Panc1 (cell line): ENCODE data around the gene PLSCR3. TPM values are rescaled to one million over a fixed set of nuclear protein-coding genes. Genes with fewer than 3 reads are reported as not detected.

Experiments used
- ATAC-seq: fragments of 200-7000 bp; cut with Tn5 transposase; 2 replicates; pipeline ENCODE4 v1.9.1; 2020; ENCODE audit warnings: mild to moderate bottlenecking, moderate library complexity
- BruUV-seq: library from RNA; stranded (reverse); fragments of 400-500 nt; replicated peaks from 2 replicates; lab custom pipeline; 2021; lab: Mats Ljungman, UMichigan
- CTCF ChIA-PET: fragments of 300-600 bp; sonication (Branson Sonifier 250); formaldehyde crosslinking; loops from one replicate; lab custom pipeline; 2022; ENCODE audit warnings: antibody characterized with exemption; lab: Charles Lee
- POLR2A ChIA-PET: fragments of 300-600 bp; sonication (Branson Sonifier 250); formaldehyde crosslinking; loops from one replicate; lab custom pipeline; 2022; ENCODE audit warnings: antibody characterized with exemption; lab: Charles Lee
- DNase-seq: peaks from one replicate; pipeline ENCODE4 v3.0.0-alpha.2; 2010; ENCODE audit warnings: low read depth, low spot score
- H3K27ac ChIP-seq: 2 replicates; pipeline ENCODE4 v1.5.1; 2011; ENCODE audit warnings: mild to moderate bottlenecking, low read length, inconsistent platforms
- H3K27me3 ChIP-seq: fragments of 200-500 bp; sonication (Bioruptor generic); 2 replicates; pipeline ENCODE4 v1.6.0; 2014; ENCODE audit warnings: low read length, inconsistent platforms; ENCODE audit not compliant: control insufficient read depth, insufficient read depth
- H3K36me3 ChIP-seq: fragments of 200-500 bp; sonication (Bioruptor generic); 2 replicates; pipeline ENCODE4 v1.5.1; 2014; ENCODE audit warnings: inconsistent platforms, mild to moderate bottlenecking, low read length, moderate library complexity; ENCODE audit not compliant: control insufficient read depth, insufficient read depth
- H3K4me1 ChIP-seq: 2 replicates; pipeline ENCODE4 v1.5.1; 2011; ENCODE audit warnings: inconsistent platforms, mild to moderate bottlenecking, low read length, moderate library complexity; ENCODE audit not compliant: control insufficient read depth, insufficient read depth
- H3K4me3 ChIP-seq, 2 experiments: 2 replicates each; pipeline ENCODE4 v1.5.1; 2011 to 2012; ENCODE audit warnings: low read depth in 2 of 2, low read length in 2 of 2, mild to moderate bottlenecking in 2 of 2, inconsistent platforms in 1 of 2, moderate library complexity in 1 of 2
- H3K9me3 ChIP-seq: fragments of 200-500 bp; sonication (Bioruptor generic); 2 replicates; pipeline ENCODE4 v1.5.1; 2014; ENCODE audit warnings: low read depth, mild to moderate bottlenecking, inconsistent platforms, low read length, moderate library complexity; ENCODE audit not compliant: control insufficient read depth, insufficient read depth
- CTCF ChIP-seq: fragments of 450-650 bp; IDR thresholded peaks from 2 replicates; pipeline ENCODE4 v1.5.1; 2017; ENCODE audit warnings: mild to moderate bottlenecking
- POLR2AphosphoS5 ChIP-seq: IDR thresholded peaks from 2 replicates; pipeline ENCODE4 v1.6.1; 2012; ENCODE audit warnings: mild to moderate bottlenecking, low read depth, low read length, moderate library complexity
- SIN3A ChIP-seq: IDR thresholded peaks from 2 replicates; pipeline ENCODE4 v1.6.1; 2012; ENCODE audit warnings: low read depth, mild to moderate bottlenecking, low read length, moderate library complexity, borderline replicate concordance; ENCODE audit not compliant: insufficient read depth
- TCF7L2 ChIP-seq: IDR thresholded peaks from 2 replicates; pipeline ENCODE4 v1.6.1; 2011; ENCODE audit warnings: mild to moderate bottlenecking, low read depth, low read length, inconsistent platforms
- in situ Hi-C: cut with HindIII; loops from 2 replicates; pipeline ENCODE4 v1.10.0; 2016; ENCODE audit warnings: low sequenced_read_pairs, low pct_unique_long_range_greater_than_20kb
- intact Hi-C: fragments of 100-400 bp; cut with micrococcal nuclease; formaldehyde crosslinking; loops from one replicate; pipeline ENCODE4 v1.10.0; 2022; ENCODE audit not compliant: unreplicated experiment
- total RNA-seq: library from RNA; stranded (reverse); gene quantifications from one replicate; pipeline ENCODE4 v1.2.1, GENCODE V29; 2021; ENCODE audit not compliant: unreplicated experiment
- TF ChIP-seq, protein P1 (sequence below), 2 experiments: IDR thresholded peaks; 2 replicates each; pipeline ENCODE4 v1.6.1; 2011 to 2012; ENCODE audit warnings: low read depth in 2 of 2, control low read depth in 1 of 2, low read length in 1 of 2, mild to moderate bottlenecking in 1 of 2, moderate library complexity in 1 of 2; ENCODE audit not compliant: insufficient read depth in 1 of 2

The PLSCR3 gene
- total RNA-seq, 1 experiment from 2014 or later: 32.0 TPM

DNA sequence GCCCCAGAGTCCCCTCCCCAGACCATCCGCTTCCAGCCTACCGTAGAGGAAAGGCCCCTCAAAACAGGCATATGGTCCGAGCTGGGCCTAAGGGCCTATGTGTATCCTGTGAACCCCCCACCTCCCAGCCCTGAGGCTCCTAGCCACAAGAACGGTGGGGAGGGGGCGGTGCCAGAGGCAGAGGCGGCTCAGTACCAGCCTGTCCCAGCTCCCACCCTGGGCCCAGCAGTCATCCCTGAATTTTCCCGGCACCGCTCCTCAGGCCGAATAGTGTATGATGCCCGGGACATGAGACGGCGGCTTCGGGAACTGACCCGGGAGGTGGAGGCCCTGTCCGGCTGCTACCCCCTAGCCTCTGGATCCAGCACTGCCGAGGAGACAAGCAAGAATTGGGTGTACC lies 26.9 kb upstream of the PLSCR3 start:
- in situ Hi-C loops: no loop called here
- Histone ChIP-seq H3K27ac (no peak overlapping the region), H3K36me3 (no peaks in the 10 kb centered on the region), H3K4me1 (no peaks in the 10 kb centered on the region), H3K27me3 (no peaks in the 10 kb centered on the region), H3K9me3 (no peaks in the 10 kb centered on the region), H3K4me3 (no peak overlapping the region)
- intact Hi-C loops: no loop called here
- ATAC-seq: no peak
- no peak for DNase-seq
- TF ChIP-seq, protein P1, sequence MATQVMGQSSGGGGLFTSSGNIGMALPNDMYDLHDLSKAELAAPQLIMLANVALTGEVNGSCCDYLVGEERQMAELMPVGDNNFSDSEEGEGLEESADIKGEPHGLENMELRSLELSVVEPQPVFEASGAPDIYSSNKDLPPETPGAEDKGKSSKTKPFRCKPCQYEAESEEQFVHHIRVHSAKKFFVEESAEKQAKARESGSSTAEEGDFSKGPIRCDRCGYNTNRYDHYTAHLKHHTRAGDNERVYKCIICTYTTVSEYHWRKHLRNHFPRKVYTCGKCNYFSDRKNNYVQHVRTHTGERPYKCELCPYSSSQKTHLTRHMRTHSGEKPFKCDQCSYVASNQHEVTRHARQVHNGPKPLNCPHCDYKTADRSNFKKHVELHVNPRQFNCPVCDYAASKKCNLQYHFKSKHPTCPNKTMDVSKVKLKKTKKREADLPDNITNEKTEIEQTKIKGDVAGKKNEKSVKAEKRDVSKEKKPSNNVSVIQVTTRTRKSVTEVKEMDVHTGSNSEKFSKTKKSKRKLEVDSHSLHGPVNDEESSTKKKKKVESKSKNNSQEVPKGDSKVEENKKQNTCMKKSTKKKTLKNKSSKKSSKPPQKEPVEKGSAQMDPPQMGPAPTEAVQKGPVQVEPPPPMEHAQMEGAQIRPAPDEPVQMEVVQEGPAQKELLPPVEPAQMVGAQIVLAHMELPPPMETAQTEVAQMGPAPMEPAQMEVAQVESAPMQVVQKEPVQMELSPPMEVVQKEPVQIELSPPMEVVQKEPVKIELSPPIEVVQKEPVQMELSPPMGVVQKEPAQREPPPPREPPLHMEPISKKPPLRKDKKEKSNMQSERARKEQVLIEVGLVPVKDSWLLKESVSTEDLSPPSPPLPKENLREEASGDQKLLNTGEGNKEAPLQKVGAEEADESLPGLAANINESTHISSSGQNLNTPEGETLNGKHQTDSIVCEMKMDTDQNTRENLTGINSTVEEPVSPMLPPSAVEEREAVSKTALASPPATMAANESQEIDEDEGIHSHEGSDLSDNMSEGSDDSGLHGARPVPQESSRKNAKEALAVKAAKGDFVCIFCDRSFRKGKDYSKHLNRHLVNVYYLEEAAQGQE (IDR thresholded peaks at IDR 0.05; ENCODE audit: insufficient read depth in 1 of 2, low read depth in 2 of 2, low read length in 1 of 2): no peak
- TF ChIP-seq TCF7L2 (no peak), CTCF (no peak), SIN3A (no peak), POLR2AphosphoS5 (no peak)
- CTCF ChIA-PET: no interaction called here
- no TSS peak for BruUV-seq
- POLR2A ChIA-PET: no interaction called here

- CTCF ChIA-PET: no interaction called here
- in situ Hi-C loops: no loop called here
- no peaks in the 10 kb centered on the region for H3K27me3 ChIP-seq
- H3K9me3 ChIP-seq: no peaks in the 10 kb centered on the region
- intact Hi-C loops: no loop called here
- H3K4me3 ChIP-seq: no peak within 1 kb of the TSS
- DNase-seq (no peak), ATAC-seq (no peak)
- POLR2A ChIA-PET: no interaction called here
- H3K27ac ChIP-seq: no peak within 1 kb of the TSS
- TF ChIP-seq, protein P1 (IDR thresholded peaks at IDR 0.05; ENCODE audit: insufficient read depth in 1 of 2, low read depth in 2 of 2, low read length in 1 of 2): no peak
- no peak for TF ChIP-seq TCF7L2
- no peak for TF ChIP-seq POLR2AphosphoS5
- TF ChIP-seq SIN3A: no peak
- BruUV-seq: no TSS peak
- H3K4me1 ChIP-seq: no peaks in the 10 kb centered on the region
- H3K36me3 ChIP-seq: no peaks in the 10 kb centered on the region
Measured at GRCh38 chr17:7419819-7420610, 25.7 kb upstream of the PLSCR3 start, which contains the start of gene SPEM1. Gene SPEM1 (plus strand): TSS chr17:7420324. CDS start chr17:7420385, 61 bp downstream.
